HG03442 (cell line): ENCODE data around the gene DMAP1.

Experiments used
- ATAC-seq: cut with Tn5 transposase; IDR thresholded peaks from one replicate; pipeline ENCODE4 v1.9.1; 2021; ENCODE audit warnings: mild to moderate bottlenecking, moderate library complexity; ENCODE audit not compliant: unreplicated experiment

The DMAP1 gene

GRCh38 chr1:44227211-44227610 is 13.9 kb downstream of the DMAP1 start:
- no peak for ATAC-seq

GRCh38 chr1:44228218-44228617 is 14.9 kb downstream of the DMAP1 start:
- ATAC-seq = no peak

- no peak for ATAC-seq
Measured at GRCh38 chr1:44229435-44230167, 16.3 kb downstream of the DMAP1 start.

GRCh38 chr1:44230796-44231195 is 17.5 kb downstream of the DMAP1 start:
- ATAC-seq = no peak

GRCh38 chr1:44233593-44233992 is 20.3 kb downstream of the DMAP1 start:
- ATAC-seq = no peak

GRCh38 chr1:44235808-44236207 is 22.5 kb downstream of the DMAP1 start:
- no peak for ATAC-seq

- no peak for ATAC-seq
Measured at GRCh38 chr1:44236490-44237272, 23.4 kb downstream of the DMAP1 start.

GRCh38 chr1:44237721-44238457 is 24.6 kb downstream of the DMAP1 start:
- ATAC-seq = no peak

- no peak for ATAC-seq
Measured at GRCh38 chr1:44238660-44239059, 25.4 kb downstream of the DMAP1 start.

- no peak for ATAC-seq
Measured at GRCh38 chr1:44239331-44239960, 26.2 kb downstream of the DMAP1 start.

- ATAC-seq = no peak
Measured at GRCh38 chr1:44239961-44240371, 26.7 kb downstream of the DMAP1 start.

GRCh38 chr1:44240802-44241671 is 27.8 kb downstream of the DMAP1 start:
- no peak for ATAC-seq

GRCh38 chr1:44242746-44243145 is 29.5 kb downstream of the DMAP1 start:
- no peak for ATAC-seq

GRCh38 chr1:44243782-44244495 is 30.7 kb downstream of the DMAP1 start:
- ATAC-seq = no peak

- no peak for ATAC-seq
Measured at GRCh38 chr1:44244986-44245385, 31.7 kb downstream of the DMAP1 start.

- ATAC-seq = no peak
Measured at GRCh38 chr1:44246806-44247205, 33.5 kb downstream of the DMAP1 start.

- no peak for ATAC-seq
Measured at GRCh38 chr1:44249543-44249942, 36.3 kb downstream of the DMAP1 start.

GRCh38 chr1:44250068-44250781 is 37.0 kb downstream of the DMAP1 start:
- no peak for ATAC-seq

- ATAC-seq = no peak
Measured at GRCh38 chr1:44251486-44251885, 38.2 kb downstream of the DMAP1 start.
